MCF 10A (cell line): Measurements from ENCODE around the gene SPCS1. TPM values are rescaled to one million over a fixed set of nuclear protein-coding genes. Genes with fewer than 3 reads are reported as not detected.

Experiments
- BruUV-seq: library from RNA; stranded (reverse); fragments of 400-500 nt; replicated peaks from 2 replicates; lab custom pipeline; 2021; lab: Mats Ljungman, UMichigan
- CTCF ChIA-PET: fragments of 300-600 bp; sonication (Branson Sonifier 250); formaldehyde crosslinking; extraction: SDS; loops from one replicate; lab custom pipeline; 2021; ENCODE audit warnings: antibody characterized with exemption, inconsistent platforms; lab: Yijun Ruan, JAX
- POLR2A ChIA-PET: fragments of 300-600, 350-650 bp; sonication (Branson Sonifier 250); formaldehyde crosslinking; extraction: SDS; loops from one replicate; lab custom pipeline; 2020; ENCODE audit warnings: antibody characterized with exemption, inconsistent platforms; lab: Yijun Ruan, JAX
- DNase-seq: peaks from one replicate; pipeline ENCODE4 v3.0.0-alpha.2; 2018; ENCODE audit not compliant: unreplicated experiment
- H3K27ac Mint-ChIP-seq: one replicate; pipeline ENCODE4 v1.8.0; 2022; ENCODE audit warnings: mild to moderate bottlenecking, low read depth, mixed read lengths; ENCODE audit not compliant: unreplicated experiment
- H3K27me3 Mint-ChIP-seq: one replicate; pipeline ENCODE4 v1.8.0; 2022; ENCODE audit warnings: mixed read lengths; ENCODE audit not compliant: insufficient read depth, unreplicated experiment
- H3K36me3 Mint-ChIP-seq: one replicate; pipeline ENCODE4 v1.8.0; 2022; ENCODE audit warnings: mild to moderate bottlenecking, moderate library complexity, mixed read lengths; ENCODE audit not compliant: insufficient read depth, unreplicated experiment
- H3K4me1 Mint-ChIP-seq: one replicate; pipeline ENCODE4 v1.8.0; 2022; ENCODE audit warnings: mixed read lengths; ENCODE audit not compliant: insufficient read depth, unreplicated experiment
- H3K4me3 Mint-ChIP-seq: one replicate; pipeline ENCODE4 v1.8.0; 2022; ENCODE audit warnings: mild to moderate bottlenecking, moderate library complexity, mixed read lengths; ENCODE audit not compliant: unreplicated experiment
- H3K9me3 Mint-ChIP-seq: one replicate; pipeline ENCODE4 v1.8.0; 2022; ENCODE audit warnings: mixed read lengths; ENCODE audit not compliant: unreplicated experiment
- CTCF ChIP-seq: fragments of 200-600 bp; IDR thresholded peaks from one replicate; pipeline ENCODE4 v1.8.0; 2022; ENCODE audit warnings: antibody characterized with exemption, mild to moderate bottlenecking; ENCODE audit not compliant: unreplicated experiment
- intact Hi-C: fragments of 100-400 bp; cut with micrococcal nuclease; formaldehyde crosslinking; loops from 2 replicates; pipeline ENCODE4 v1.14.1; 2022
- total RNA-seq: library from RNA; stranded (reverse); gene quantifications from 2 replicates; pipeline ENCODE4 v1.2.3, GENCODE V29; 2022

The SPCS1 gene
- total RNA-seq, 1 experiment from 2014 or later, result 135 TPM

- Mint-ChIP-seq H3K27me3 (no peaks in the 10 kb centered on the region), H3K36me3 (peaks cover 13% of the 10 kb centered on the region), H3K27ac (no peak overlapping the region), H3K4me1 (no peaks in the 10 kb centered on the region), H3K9me3 (no peaks in the 10 kb centered on the region), H3K4me3 (no peak overlapping the region)
- intact Hi-C loops, result no loop called here
- TF ChIP-seq CTCF, result no peak
- BruUV-seq, result no TSS peak
- ChIA-PET POLR2A (interaction anchor here (1.1 to 2.4 kb wide), 2 partner anchors 10 to 330 kb away, joined by 7 to 15 read pairs; partner anchors contain the start of genes GLT8D1, SFMBT1 and SPCS1), CTCF (interaction anchor here (0.6 to 1.5 kb wide), 2 partner anchors 10 to 287 kb away, joined by 3 to 5 read pairs; no protein-coding TSS in a partner anchor)
- no peak for DNase-seq
These were observed 9.9 kb downstream of the SPCS1 start for GRCh38 chr3:52715714-52716305.

- Mint-ChIP-seq H3K27me3 (no peaks in the 10 kb centered on the region), H3K4me1 (peaks cover 14% of the 10 kb centered on the region), H3K27ac (no peak overlapping the region), H3K36me3 (peaks cover 22% of the 10 kb centered on the region), H3K9me3 (no peaks in the 10 kb centered on the region), H3K4me3 (no peak overlapping the region)
- intact Hi-C loops, result no loop called here
- ChIA-PET CTCF (interaction anchor here (0.7 kb wide), 1 partner anchor 182 kb away, joined by 4 read pairs; no protein-coding TSS in a partner anchor), POLR2A (interaction anchor here (1.1 kb wide), 1 partner anchor 14 kb away, joined by 3 read pairs; the partner anchor contains the start of gene SPCS1)
- DNase-seq, result no peak
- no TSS peak for BruUV-seq
- no peak for TF ChIP-seq CTCF
These were observed 13.7 kb downstream of the SPCS1 start for GRCh38 chr3:52719618-52720017.

DNA sequence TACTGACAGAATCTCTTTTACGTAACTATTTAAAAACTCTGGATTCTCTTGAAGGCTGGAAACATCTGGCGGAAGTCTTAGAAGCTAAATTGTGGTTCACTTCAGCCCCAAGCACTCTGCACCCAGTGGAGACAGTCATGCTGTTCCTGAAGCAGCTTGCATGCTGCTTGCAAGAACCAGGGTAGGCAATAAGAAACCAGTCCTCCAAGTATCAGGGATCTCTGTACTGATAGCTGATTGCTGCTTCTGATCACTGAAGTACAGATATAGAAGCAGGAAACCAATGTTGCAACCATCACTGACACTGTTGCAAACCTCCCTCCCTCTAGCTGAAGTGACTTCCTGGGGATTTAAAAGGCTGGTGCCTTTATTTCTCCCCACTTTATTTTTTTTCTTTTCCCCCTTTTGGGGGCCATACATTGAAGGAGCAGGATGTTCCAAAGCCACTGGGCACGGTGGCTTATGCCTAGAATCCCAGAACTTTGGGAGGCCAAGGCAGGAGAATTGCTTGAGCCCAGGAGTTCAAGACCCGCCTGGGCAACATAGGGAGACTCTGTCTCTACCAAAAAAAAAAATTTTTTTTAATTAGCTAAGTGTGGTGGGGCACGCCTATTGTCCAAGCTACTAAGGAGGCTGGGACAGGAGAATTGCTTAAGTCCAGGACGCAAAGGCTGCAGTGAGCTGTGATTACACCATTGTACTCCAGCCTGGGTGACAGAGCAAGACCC lies 15.3 kb downstream of the SPCS1 start:
- POLR2A ChIA-PET, result interaction anchor here (1.0 kb wide), 1 partner anchor 11 kb away, joined by 3 read pairs; no protein-coding TSS in a partner anchor
- peaks cover 14% of the 10 kb centered on the region for H3K4me1 Mint-ChIP-seq

More for the DNA sequence above, 15.3 kb downstream of the SPCS1 start:
- DNase-seq, result no peak
- intact Hi-C loops, result no loop called here
- Mint-ChIP-seq H3K36me3 (peaks cover 16% of the 10 kb centered on the region), H3K27ac (no peak overlapping the region), H3K9me3 (no peaks in the 10 kb centered on the region), H3K4me3 (no peak overlapping the region), H3K27me3 (no peaks in the 10 kb centered on the region)
- no TSS peak for BruUV-seq
- CTCF ChIA-PET, result interaction anchor here (1.0 to 1.4 kb wide), 2 partner anchors 14 to 90 kb away, joined by 3 to 4 read pairs; no protein-coding TSS in a partner anchor
- no peak for TF ChIP-seq CTCF
